Measurements from ENCODE around the gene ARHGAP9. TPM values are rescaled to one million over a fixed set of nuclear protein-coding genes. Genes with fewer than 3 reads are reported as not detected.

ARHGAP9 gene
- total RNA-seq, 1 donor from 2014 or later = 28.7 TPM

GRCh38 chr12:57522887-57523705 is 43.4 kb upstream of the ARHGAP9 start:
- Histone ChIP-seq H3K36me3 (peaks cover 0 to 34% of the 10 kb centered on the region in 2 donors), H3K4me1 (peaks cover 63% of the 10 kb centered on the region), H3K27ac (peak overlapping the region; percentile 99), H3K27me3 (no peaks in the 10 kb centered on the region), H3K9me3 (no peaks in the 10 kb centered on the region), H3K4me3 (peak overlapping the region; percentile 82 to 90)
- DNase-seq (ENCODE audit: extremely low spot score in 2 of 2) = peak in 1 of 2 donors; percentile 95
- peak in 1 of 3 experiments; percentile 12 for TF ChIP-seq CTCF (IDR thresholded peaks at IDR 0.05)
- TF ChIP-seq POLR2AphosphoS5 (IDR thresholded peaks at IDR 0.05; ENCODE audit: insufficient read depth in 1 of 2, low read depth in 1 of 2) = no peak
- peak in 1 of 2 donors; percentile 56 for TF ChIP-seq POLR2A (IDR thresholded peaks at IDR 0.05)
- intact Hi-C loops (cut with DNase I) = no loop called here

DNA sequence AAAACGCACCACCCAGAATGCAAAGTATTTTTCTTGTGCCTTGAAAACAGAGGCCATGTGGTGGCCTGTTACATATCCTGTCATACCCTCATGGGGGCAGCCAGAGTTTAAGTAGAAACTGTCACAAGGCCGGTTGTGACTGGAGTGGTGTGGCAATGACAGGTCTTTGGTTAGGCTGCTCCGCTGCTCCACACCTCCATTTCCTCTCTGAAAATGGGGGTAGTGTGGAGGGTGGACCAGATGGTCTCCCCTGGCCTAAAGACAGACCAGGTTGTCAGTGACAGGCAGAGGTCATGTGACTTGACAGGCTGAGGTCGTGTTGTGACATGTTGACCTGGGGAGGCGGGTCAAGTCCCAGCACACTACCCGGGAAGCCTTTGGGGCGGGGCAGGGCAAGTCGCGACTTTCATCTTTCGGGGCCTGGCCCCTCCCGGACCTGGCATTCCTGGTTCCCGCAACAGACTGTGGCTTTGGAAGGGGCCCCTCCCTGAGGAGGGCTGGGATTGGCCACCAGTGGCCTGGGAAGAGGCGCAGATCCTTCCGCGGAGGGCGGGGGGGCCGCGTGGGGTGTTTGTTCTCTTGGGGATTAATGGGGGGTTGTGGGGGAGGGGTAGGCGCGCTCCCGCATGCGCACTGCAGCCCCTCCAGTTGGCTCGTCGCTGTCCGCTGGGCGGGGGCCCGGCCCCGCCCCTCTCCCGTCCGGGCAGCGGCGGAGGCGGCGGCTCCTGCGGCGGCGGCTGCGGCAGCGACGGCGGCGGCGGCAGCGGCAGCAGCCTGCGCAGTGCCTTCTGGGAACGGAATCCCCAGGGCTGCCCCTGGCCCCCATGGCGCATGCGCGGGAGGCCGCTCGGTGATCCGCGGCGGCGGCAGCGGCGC is 42.6 kb upstream of the ARHGAP9 start, which contains the start of gene MBD6:
Gene MBD6 (plus strand): TSS at position 814 of the 876 bp plus-strand sequence. CDS start 1,480 bp downstream, outside the sequence.
- DNase-seq (ENCODE audit: extremely low spot score in 2 of 2) = peak in 1 of 2 donors; percentile 98
- H3K27me3 ChIP-seq = no peaks in the 10 kb centered on the region
- H3K9me3 ChIP-seq = no peaks in the 10 kb centered on the region
- TF ChIP-seq POLR2AphosphoS5 (IDR thresholded peaks at IDR 0.05; ENCODE audit: insufficient read depth in 1 of 2, low read depth in 1 of 2) = peak; percentile 60 to 94
- TF ChIP-seq POLR2A (IDR thresholded peaks at IDR 0.05) = peak in 1 of 2 donors; percentile 50
- no peak for TF ChIP-seq CTCF (IDR thresholded peaks at IDR 0.05)
- H3K4me3 ChIP-seq = peak within 1 kb of the TSS; percentile 82 to 90
- intact Hi-C loops (cut with DNase I) = no loop called here
- peaks cover 71% of the 10 kb centered on the region for H3K4me1 ChIP-seq
- peak within 1 kb of the TSS; percentile 99 for H3K27ac ChIP-seq
- peaks cover 0 to 27% of the 10 kb centered on the region in 2 donors for H3K36me3 ChIP-seq

DNA sequence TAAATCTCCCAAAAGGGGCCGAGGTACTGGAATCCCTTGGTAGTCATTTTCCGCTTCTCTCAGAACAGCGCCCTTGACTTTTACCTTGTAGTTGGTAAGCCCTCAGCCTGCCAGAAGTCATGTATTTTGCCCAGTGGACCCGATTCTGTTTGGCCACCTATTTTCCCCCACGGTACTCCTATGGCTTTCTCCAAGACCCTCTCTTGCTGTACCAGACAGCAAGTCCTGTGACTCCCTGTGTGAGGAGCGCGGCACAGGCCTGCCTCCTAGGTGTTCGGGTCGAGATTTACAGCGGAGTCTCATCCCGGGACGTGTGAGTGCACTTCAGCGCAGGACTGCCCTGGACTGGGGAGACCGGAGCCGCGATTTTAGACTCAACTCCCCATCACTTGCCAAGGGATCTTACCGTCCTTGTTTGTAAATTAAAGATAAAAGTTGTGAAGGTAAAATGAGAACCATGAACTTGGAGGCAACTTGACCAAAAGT is 41.9 kb upstream of the ARHGAP9 start:
- peak in 1 of 2 donors; percentile 96 for DNase-seq (ENCODE audit: extremely low spot score in 2 of 2)
- Histone ChIP-seq H3K27ac (peak overlapping the region; percentile 99), H3K4me1 (peaks cover 76% of the 10 kb centered on the region), H3K27me3 (no peaks in the 10 kb centered on the region), H3K4me3 (peak overlapping the region; percentile 82 to 90), H3K9me3 (no peaks in the 10 kb centered on the region), H3K36me3 (peaks cover 0 to 27% of the 10 kb centered on the region in 2 donors)
- TF ChIP-seq POLR2AphosphoS5 (IDR thresholded peaks at IDR 0.05; ENCODE audit: insufficient read depth in 1 of 2, low read depth in 1 of 2) (no peak), CTCF (IDR thresholded peaks at IDR 0.05) (no peak), POLR2A (IDR thresholded peaks at IDR 0.05) (no peak)
- intact Hi-C loops (cut with DNase I) = loop anchor here (2.0 kb wide), 1 partner anchor 83 kb away; the partner anchor contains the start of gene DTX3

DNA sequence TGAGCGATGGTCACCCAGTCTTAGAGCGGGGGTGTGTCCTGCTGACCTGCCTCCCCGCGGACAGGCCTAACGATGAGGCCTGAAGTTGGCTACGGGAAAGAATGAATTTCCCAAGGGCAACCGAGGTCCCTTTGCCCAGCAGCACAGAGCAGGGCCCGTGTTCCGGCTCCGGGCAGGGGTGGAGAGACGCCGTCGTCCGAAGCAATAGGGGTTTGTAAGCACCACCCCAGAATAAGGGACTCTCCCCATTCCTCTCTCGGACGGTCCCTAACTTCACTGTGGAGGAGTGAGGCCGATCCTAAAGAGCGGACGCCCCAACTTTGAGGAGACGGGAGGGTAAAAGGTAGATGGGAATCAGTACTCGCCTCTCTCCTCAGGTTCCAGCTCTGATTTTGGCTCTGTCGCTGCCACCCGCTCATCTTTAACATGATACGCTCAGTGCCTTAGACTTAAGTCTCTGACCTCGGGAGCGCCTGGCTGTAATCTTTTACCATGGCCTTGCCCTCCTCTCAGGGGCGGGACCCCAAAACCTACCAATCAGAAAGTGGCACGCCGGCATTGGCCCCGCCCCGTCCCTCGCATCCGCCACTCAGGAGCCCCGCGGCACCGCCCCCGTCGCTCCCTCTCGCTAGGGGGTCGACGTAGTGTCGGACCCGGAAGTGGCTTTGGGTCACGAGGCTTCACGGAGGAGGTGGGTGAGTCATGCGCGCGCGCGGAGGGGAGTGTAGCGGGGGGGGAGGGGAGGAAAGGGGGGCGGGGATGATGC is 40.6 kb upstream of the ARHGAP9 start, which contains the start of gene DDIT3:
Gene DDIT3 (minus strand): TSS at position 462 of the 766 bp plus-strand sequence. CDS start 3,108 bp downstream, outside the sequence.
- Histone ChIP-seq H3K9me3 (no peaks in the 10 kb centered on the region), H3K4me1 (peaks cover 67% of the 10 kb centered on the region), H3K4me3 (peak within 1 kb of the TSS; percentile 82 to 90), H3K27ac (peak within 1 kb of the TSS; percentile 99), H3K36me3 (peaks cover 0 to 31% of the 10 kb centered on the region in 2 donors), H3K27me3 (no peaks in the 10 kb centered on the region)
- intact Hi-C loops (cut with DNase I) = loop anchor here (2.0 kb wide), 1 partner anchor 85 kb away; the partner anchor contains the start of gene DTX3
- peak in 1 of 2 donors; percentile 99 for DNase-seq (ENCODE audit: extremely low spot score in 2 of 2)
- TF ChIP-seq CTCF (IDR thresholded peaks at IDR 0.05) (no peak), POLR2A (IDR thresholded peaks at IDR 0.05) (peak; percentile 96 to 100), POLR2AphosphoS5 (IDR thresholded peaks at IDR 0.05; ENCODE audit: insufficient read depth in 1 of 2, low read depth in 1 of 2) (peak; percentile 94 to 98)

Data from vagina (tissue), 2 donors.